Tongue (tissue), 3 donors: ENCODE measurements around the gene USP13. TPM values are rescaled to one million over a fixed set of nuclear protein-coding genes. Genes with fewer than 3 reads are reported as not detected.

Experiments
- DNase-seq: peaks from one replicate; pipeline ENCODE4 v3.0.0-alpha.2; 2015
- small RNA-seq: library from RNA; depleted of rRNA; stranded (forward); fragments of <200 nt; gene quantifications from one replicate; pipeline ENCODE3, GENCODE V24; 2014; ENCODE audit warnings: low replicate concordance
- total RNA-seq: library from RNA; depleted of rRNA; stranded (reverse); fragments of >200 nt; gene quantifications from one replicate; pipeline ENCODE4 v1.2.3, GENCODE V29; 2014

Gene USP13
- total RNA-seq, 1 donor from 2014 or later, result 51.9 TPM

DNA sequence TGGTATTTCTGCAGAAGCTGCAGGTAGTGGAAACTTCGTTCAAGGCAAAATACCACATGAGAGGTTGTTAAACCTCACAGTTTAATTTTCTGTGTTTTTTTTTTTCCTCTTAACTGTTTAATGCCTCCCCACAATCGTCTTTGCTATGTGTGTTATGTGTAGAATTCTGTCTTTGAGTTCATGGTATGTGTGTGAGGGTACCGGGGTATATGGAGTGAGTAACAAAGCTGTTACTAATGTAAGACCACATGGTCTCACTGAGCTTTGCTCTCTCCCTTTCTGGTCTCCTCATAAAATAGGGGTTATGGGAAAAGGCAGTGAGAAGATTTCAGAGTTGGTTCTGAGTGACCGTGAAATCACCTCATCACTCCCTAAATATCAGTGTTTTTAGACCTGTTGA lies 143.6 kb downstream of the USP13 start:
- no peak for DNase-seq

GRCh38 chr3:179797192-179797591 lies 144.4 kb downstream of the USP13 start:
- DNase-seq, result no peak

DNA sequence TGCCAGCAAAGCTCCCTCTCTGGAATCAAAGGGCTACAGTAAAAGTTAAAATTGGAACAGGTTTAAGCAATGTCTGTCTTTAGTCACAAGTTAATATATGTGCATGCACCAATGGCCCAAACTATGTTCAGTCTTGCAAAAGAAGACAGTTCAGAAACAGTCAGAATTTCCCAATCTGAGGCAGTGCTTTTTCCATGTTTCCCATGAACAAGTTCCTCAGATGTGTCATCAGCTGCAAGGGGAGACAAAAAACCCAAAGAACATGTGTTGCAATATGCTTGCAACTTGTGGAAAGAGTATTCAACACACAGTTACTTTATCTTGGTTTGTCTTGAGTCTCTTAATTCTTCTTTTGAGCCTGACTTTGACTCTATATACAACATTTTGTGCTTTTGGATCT lies 148.4 kb downstream of the USP13 start:
- no peak for DNase-seq

DNA sequence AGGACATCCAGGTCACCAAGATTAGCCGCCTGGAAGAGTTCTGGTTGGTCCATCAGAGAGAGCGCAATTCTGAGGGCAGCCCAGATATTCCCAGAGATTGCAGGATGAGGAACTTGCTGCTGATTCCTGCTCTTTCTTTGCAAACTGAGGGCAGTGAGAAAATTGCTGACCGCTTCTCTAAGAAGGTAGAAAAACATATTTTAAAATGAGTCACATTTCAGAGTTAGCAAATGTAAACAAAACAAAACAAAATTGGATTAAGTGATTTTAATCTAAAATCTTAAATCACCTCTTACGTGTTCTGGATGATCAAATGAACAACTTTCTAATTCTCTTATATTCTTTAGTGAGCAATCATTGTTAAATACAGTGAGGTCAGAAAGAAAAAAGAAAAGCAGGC lies 149.0 kb downstream of the USP13 start:
- DNase-seq, result no peak

DNA sequence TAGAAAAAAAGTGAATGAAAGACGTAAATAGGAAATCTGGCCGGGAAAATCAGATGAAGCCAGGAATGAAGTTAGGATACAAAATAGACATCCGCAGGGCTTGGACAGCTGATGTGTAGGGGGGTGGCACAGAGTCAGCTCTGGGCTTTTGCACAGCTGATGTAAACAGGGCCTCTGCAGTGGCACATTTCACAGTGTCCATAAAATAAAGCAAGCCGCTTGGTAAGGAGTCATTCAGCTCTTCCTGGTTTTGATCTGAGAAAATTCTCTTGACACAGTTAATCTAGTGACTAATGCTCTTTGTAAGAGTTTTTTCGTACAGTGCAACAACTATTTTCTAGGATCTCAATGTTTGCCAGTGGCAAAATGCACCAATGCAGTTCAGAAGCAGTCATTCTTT lies 153.3 kb downstream of the USP13 start:
- DNase-seq, result peak; percentile 5

DNA sequence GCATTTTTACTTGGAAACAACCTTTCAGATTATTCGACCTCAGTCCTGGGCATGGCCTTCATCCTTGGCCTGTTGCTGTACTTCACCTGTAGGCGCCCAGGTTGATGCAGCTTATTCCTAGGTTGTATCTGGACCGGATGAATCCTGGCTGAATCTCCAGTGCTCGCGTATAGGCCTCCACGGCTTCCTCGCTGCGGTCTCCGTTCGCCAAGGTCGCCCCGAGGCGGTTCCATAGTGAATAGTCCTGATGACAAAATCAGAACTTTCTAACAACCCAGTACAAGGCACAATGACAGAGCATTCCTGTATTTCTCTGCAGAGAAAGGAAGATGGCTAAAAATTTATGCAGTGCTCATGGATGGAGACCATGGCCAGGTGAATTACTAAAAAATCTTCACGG lies 154.7 kb downstream of the USP13 start:
- no peak for DNase-seq

- DNase-seq, result no peak
Observed at GRCh38 chr3:179809639-179810038, 156.8 kb downstream of the USP13 start.

- DNase-seq, result peak; percentile 61
Observed at GRCh38 chr3:179811321-179812095, 158.7 kb downstream of the USP13 start.

GRCh38 chr3:179812096-179812382 lies 159.2 kb downstream of the USP13 start:
- no peak for DNase-seq

GRCh38 chr3:179819379-179819778 lies 166.5 kb downstream of the USP13 start:
- no peak for DNase-seq

DNA sequence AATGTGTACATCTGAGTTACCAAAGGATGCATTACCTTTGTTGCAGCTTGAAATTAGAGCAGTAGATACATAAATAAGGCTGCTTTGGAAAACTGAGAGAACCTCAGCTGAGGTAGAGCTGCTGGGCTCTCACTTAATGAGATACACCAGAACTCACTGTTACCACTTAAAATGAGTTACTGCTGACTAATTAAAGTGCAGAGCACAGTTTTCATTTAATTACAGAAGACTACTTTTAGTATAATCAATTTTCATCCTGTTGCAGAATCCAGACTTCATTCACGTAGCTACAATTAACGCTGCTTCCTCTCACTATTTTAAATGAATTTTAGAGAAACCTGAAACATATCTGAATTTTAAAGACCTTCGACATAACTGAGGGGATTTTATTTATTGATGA lies 169.5 kb downstream of the USP13 start:
- no peak for DNase-seq

- DNase-seq, result no peak
Observed at GRCh38 chr3:179825527-179826246, 172.8 kb downstream of the USP13 start.

DNA sequence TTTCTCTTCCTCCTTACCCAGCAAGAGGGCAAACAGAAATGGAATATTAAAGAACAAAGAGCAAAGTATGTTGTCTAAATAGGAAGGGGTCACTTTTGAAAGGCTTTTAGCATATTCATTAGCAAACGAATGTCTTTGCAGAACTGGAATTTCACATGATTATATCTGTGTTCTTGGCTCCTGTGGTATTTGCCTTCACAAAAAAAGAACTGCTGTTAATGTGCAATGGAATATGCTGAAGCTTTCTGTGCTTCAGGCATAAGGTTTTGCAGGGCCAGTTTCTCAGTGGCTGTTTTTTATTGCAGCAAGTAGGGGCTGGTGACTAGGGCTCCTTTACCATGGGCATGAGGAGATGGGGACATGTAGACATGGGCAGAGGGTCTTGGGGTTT lies 173.4 kb downstream of the USP13 start:
- no peak for DNase-seq

DNA sequence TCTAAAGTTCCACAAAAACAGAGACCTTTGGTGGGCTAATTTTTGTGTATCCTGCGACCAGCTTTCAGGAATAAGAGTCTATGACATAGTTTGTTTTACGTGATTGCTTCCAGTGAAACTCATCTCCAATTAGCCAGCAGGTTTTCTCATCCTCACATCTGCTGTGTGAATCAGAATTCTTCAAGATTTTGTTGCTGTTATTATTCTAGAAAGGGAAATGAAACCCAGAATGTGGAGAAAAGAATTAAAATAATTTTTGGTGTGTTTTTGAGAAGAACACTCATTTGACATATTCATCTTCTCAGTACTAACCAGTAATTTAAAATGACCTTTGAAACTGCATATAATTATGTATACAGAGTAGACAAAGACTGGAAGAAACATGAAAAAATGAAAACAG lies 175.9 kb downstream of the USP13 start:
- DNase-seq, result no peak

GRCh38 chr3:179829401-179829800 lies 176.6 kb downstream of the USP13 start:
- DNase-seq, result no peak

DNA sequence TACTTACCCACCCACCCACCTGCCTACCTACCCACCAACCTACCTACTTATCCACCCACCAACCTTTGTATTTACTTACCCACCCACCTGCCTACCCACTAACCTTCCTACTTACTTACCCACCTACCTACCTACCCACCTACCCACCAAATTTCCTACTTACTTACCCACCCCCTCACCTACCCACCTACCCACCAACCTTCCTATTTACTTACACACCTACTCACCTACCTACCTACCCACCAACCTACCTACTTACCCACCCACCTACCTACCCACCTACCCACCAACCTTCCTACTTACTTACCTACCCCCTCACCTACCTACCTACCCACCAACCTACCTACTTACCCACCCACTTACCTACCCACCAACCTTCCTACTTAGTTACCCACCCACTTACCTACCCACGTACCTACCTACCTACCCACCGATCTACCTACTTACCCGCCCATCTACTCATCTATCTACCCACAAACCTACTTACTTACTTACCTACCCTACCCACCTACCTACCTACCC lies 179.6 kb downstream of the USP13 start:
- DNase-seq, result no peak

- DNase-seq, result no peak
Observed at GRCh38 chr3:179833294-179833693, 180.5 kb downstream of the USP13 start.

- no peak for DNase-seq
Observed at GRCh38 chr3:179837374-179837773, 184.5 kb downstream of the USP13 start.

Small RNAs within 50 kb of the gene (small RNA-seq; reads per million reads assigned to genes)
- gene RF01210, result not detected

Other genes with a start within 250 kb of the USP13 start
- 49.1 TPM for gene GNB4, start 201.6 kb upstream of the USP13 start, total RNA-seq
- 41.9 TPM for gene ACTL6A, start 90.1 kb upstream of the USP13 start, total RNA-seq
- 29.6 TPM for gene MRPL47, start 48.4 kb upstream of the USP13 start, total RNA-seq
- gene NDUFB5, start 48.2 kb upstream of the USP13 start, total RNA-seq, result 285 TPM